Fibroblast of villous mesenchyme (primary cell): ENCODE measurements around the gene MEI1. TPM values are rescaled to one million over a fixed set of nuclear protein-coding genes. Genes with fewer than 3 reads are reported as not detected.

Experiments
- DNase-seq: peaks from one replicate; pipeline ENCODE4 v3.0.0-alpha.2; 2010; ENCODE audit warnings: low read depth
- H3K4me3 ChIP-seq: 2 replicates; pipeline ENCODE4 v1.5.1; 2011; ENCODE audit warnings: low read depth, mild to moderate bottlenecking, low read length
- small RNA-seq: library from RNA; depleted of rRNA; stranded (forward); fragments of <200 nt; gene quantifications from one replicate; pipeline ENCODE3, GENCODE V24; 2012
- total RNA-seq: library from RNA; depleted of rRNA; stranded (reverse); fragments of >200 nt; gene quantifications from 2 replicates; pipeline ENCODE4 v1.2.3, GENCODE V29; 2012
- TF ChIP-seq, protein P1 (sequence below): IDR thresholded peaks from 2 replicates; pipeline ENCODE4 v1.5.1; 2012; ENCODE audit warnings: low read depth, mild to moderate bottlenecking, low read length; ENCODE audit not compliant: insufficient read depth

The MEI1 gene
- total RNA-seq, 1 donor = 2.2 TPM

DNA sequence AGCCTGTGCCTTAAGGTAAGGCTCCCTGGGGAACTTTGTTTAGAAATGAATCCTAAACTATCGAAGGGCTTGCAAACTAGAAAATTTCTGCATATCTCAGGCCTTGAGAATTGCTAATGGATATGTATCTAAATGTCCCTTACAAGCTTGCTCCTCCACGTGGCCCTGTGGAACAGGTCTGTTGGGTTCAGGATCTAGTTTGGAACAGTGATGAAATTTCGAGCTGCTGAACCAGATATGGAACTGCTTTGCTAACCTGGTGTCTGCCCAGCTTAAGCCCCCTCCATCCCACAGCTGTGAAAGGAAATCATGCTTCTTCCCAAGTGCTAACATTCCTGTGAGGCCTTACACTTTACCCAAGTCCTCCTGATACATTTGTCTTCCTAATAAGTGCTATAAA, 145.2 kb downstream of the MEI1 start:
- no peak for DNase-seq
- TF ChIP-seq, protein P1, sequence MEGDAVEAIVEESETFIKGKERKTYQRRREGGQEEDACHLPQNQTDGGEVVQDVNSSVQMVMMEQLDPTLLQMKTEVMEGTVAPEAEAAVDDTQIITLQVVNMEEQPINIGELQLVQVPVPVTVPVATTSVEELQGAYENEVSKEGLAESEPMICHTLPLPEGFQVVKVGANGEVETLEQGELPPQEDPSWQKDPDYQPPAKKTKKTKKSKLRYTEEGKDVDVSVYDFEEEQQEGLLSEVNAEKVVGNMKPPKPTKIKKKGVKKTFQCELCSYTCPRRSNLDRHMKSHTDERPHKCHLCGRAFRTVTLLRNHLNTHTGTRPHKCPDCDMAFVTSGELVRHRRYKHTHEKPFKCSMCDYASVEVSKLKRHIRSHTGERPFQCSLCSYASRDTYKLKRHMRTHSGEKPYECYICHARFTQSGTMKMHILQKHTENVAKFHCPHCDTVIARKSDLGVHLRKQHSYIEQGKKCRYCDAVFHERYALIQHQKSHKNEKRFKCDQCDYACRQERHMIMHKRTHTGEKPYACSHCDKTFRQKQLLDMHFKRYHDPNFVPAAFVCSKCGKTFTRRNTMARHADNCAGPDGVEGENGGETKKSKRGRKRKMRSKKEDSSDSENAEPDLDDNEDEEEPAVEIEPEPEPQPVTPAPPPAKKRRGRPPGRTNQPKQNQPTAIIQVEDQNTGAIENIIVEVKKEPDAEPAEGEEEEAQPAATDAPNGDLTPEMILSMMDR = no peak

DNA sequence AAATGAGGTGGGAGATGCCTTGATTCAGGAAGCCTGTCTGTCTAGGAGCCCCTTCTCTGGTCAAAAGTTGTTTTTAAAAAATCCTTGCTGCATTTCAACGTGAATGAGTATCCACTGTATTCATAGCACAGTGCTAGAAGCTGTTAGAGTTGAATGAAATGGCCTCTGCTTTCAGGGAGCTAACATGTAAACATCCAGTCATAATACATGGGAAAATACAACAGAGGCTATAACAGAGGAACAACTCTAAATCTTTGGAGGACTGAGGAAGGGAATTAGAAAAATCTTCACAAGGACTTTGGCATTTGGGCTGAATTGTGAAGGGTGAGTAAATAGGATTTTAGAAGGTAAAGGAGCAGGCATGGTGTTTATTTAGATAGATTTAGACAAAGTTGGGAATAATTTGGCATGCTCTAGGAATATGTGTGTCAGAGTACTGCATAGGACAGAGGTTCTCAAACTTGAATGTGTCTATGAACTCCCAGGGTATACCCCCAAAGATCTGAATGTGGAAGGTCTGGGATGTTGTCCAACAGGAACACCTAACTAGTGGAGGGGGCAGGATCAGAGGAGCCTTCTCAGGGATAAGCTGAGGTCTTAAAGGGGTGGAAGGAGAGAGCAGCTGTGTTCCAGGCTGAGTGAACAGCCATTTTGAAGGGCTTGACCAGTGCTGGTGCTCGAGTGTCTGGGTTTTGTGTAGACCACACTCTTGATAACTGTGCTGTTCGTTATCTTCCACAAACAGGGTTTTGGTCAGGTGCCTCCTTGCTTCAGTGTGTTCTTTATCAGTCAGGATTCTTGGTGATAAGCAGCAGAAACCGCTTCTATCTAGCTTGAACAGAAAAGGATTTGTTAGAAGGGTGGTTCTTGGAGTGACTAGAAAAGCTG, 146.3 kb downstream of the MEI1 start:
- DNase-seq = peak; percentile 51

More for the DNA sequence above, 145.2 kb downstream of the MEI1 start:
- no peak overlapping the region for H3K4me3 ChIP-seq

DNA sequence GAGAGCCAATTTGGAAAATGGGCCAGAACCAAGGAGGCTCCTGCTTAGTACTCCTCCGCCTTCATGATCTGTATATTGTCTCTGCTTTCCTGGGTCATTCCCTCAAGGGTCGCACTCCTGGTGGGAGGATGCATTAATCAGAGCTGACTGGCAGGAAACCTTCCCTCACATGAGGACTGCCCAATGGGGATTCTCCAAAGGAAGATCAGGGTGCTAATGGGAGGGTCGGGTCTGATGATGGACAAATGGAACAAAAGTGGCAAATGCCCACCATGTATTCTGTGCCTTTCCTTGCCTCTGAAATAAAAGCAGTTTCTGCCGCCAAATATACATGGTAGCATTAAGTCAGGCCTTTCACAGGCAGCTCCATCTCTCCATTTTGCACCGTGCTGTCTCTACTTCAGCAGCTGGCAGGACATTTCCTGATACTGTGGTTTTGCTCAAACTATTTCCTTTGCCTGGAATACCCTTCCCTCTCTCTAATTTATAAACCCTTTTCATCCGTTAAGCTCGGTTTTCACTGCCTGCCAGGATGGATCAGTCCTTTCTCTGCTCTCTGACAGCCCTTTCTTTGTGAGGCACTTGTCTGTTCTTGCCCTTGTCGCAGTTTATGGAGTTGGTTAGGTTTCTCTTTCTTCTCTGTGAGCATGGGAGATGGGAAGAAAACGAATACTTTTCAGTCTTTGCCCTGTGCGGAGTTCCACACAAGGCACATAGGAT, 147.1 kb downstream of the MEI1 start:
- TF ChIP-seq, protein P1 = no peak
- H3K4me3 ChIP-seq = no peak overlapping the region
- DNase-seq = no peak

More for the DNA sequence above, 146.3 kb downstream of the MEI1 start:
- TF ChIP-seq, protein P1 = no peak
- H3K4me3 ChIP-seq = no peak overlapping the region

GRCh38 chr22:41847300-41847699, 148.0 kb downstream of the MEI1 start:
- no peak overlapping the region for H3K4me3 ChIP-seq
- DNase-seq = no peak
- TF ChIP-seq, protein P1 = no peak

GRCh38 chr22:41848468-41848867, 149.2 kb downstream of the MEI1 start:
- TF ChIP-seq, protein P1 = no peak
- peak; percentile 84 for DNase-seq
- H3K4me3 ChIP-seq = no peak overlapping the region

Small RNA genes lying within 50 kb of the gene (small RNA-seq; reads per million reads assigned to genes)
- gene HMGN2P10 = not detected
- gene RF00019 = not detected
- not detected for gene RNU6-476P
- not detected for gene RNU6ATAC22P

Other genes starting within 250 kb of the MEI1 start
- gene PHF5A, start 230.8 kb upstream of the MEI1 start, total RNA-seq = 38.0 and 51.0 TPM in 2 replicates
- 50.6 and 69.1 TPM in 2 replicates for gene ACO2, start 230.4 kb upstream of the MEI1 start, total RNA-seq
- gene POLR3H, start 155.0 kb upstream of the MEI1 start, total RNA-seq = 24.8 and 28.1 TPM in 2 replicates
- 1.9 and 2.2 TPM in 2 replicates for gene CSDC2, start 138.5 kb upstream of the MEI1 start, total RNA-seq
- gene PMM1, start 109.7 kb upstream of the MEI1 start, total RNA-seq = 13.8 and 21.6 TPM in 2 replicates
- gene DESI1, start 78.5 kb upstream of the MEI1 start, total RNA-seq = 23.5 and 27.6 TPM in 2 replicates
- 302 and 350 TPM in 2 replicates for gene XRCC6, start 78.2 kb upstream of the MEI1 start, total RNA-seq
- 65.4 and 73.8 TPM in 2 replicates for gene SNU13, start 10.6 kb upstream of the MEI1 start, total RNA-seq
- 11.3 and 16.0 TPM in 2 replicates for gene CCDC134, start 101.2 kb downstream of the MEI1 start, total RNA-seq
- 83.3 and 104 TPM in 2 replicates for gene SREBF2, start 133.6 kb downstream of the MEI1 start, total RNA-seq
- gene SHISA8, start 215.6 kb downstream of the MEI1 start, total RNA-seq = not detected in 2 replicates
- gene TNFRSF13C, start 227.3 kb downstream of the MEI1 start, total RNA-seq = under 0.01 TPM in 2 replicates
- gene CENPM, start 247.6 kb downstream of the MEI1 start, total RNA-seq = 14.2 and 21.6 TPM in 2 replicates